GM23338 (cell line): ENCODE results near the gene CUEDC1. TPM values are rescaled to one million over a fixed set of nuclear protein-coding genes. Genes with fewer than 3 reads are reported as not detected.

Experiments used
- ATAC-seq: fragments of 200-7000 bp; cut with Tn5 transposase; 3 replicates; pipeline ENCODE4 v1.9.1; 2020
- DNase-seq: peaks from one replicate; pipeline ENCODE4 v3.0.0-alpha.2; 2015; ENCODE audit warnings: low spot score
- H2AFZ ChIP-seq: fragments of 200-600 bp; sonication (generic); 2 replicates; pipeline ENCODE4 v1.8.0; 2016; ENCODE audit warnings: antibody characterized with exemption, mild to moderate bottlenecking, moderate library complexity
- H3F3A ChIP-seq: fragments of 200-600 bp; sonication (generic); replicated peaks from 2 replicates; pipeline ENCODE4 v1.8.0; 2017; ENCODE audit warnings: antibody characterized with exemption, mixed run types, low read depth
- H3K27ac ChIP-seq: fragments of 200-600 bp; sonication (generic); 2 replicates; pipeline ENCODE4 v1.6.1; 2016; ENCODE audit warnings: low read depth
- H3K27me3 ChIP-seq: fragments of 200-600 bp; sonication (generic); 2 replicates; pipeline ENCODE4 v1.8.0; 2016; ENCODE audit warnings: mild to moderate bottlenecking, mixed run types, moderate library complexity; ENCODE audit not compliant: insufficient read depth
- H3K36me3 ChIP-seq: fragments of 200-600 bp; sonication (generic); 2 replicates; pipeline ENCODE4 v1.8.0; 2016; ENCODE audit warnings: mild to moderate bottlenecking; ENCODE audit not compliant: insufficient read depth
- H3K4me1 ChIP-seq: fragments of 200-600 bp; sonication (generic); 2 replicates; pipeline ENCODE4 v1.8.0; 2016; ENCODE audit warnings: mild to moderate bottlenecking, moderate library complexity; ENCODE audit not compliant: insufficient read depth
- H3K4me2 ChIP-seq: fragments of 200-600 bp; sonication (generic); 2 replicates; pipeline ENCODE4 v1.7.1; 2017; ENCODE audit warnings: mixed run types
- H3K4me3 ChIP-seq: fragments of 200-600 bp; sonication (generic); 2 replicates; pipeline ENCODE4 v1.6.1; 2016; ENCODE audit warnings: mixed run types
- H3K79me2 ChIP-seq: fragments of 200-600 bp; sonication (generic); replicated peaks from 2 replicates; pipeline ENCODE4 v1.8.0; 2017; ENCODE audit warnings: mild to moderate bottlenecking; ENCODE audit not compliant: insufficient read depth
- H3K9me2 ChIP-seq: fragments of 200-600 bp; sonication (generic); 2 replicates; pipeline ENCODE4 v1.8.0; 2017; ENCODE audit not compliant: insufficient read depth
- H4K20me1 ChIP-seq: fragments of 200-600 bp; sonication (generic); replicated peaks from 2 replicates; pipeline ENCODE4 v1.8.0; 2017; ENCODE audit warnings: mild to moderate bottlenecking; ENCODE audit not compliant: insufficient read depth
- H3K27ac Mint-ChIP-seq: 2 replicates; pipeline ENCODE4 v1.8.0; 2020; ENCODE audit warnings: inconsistent platforms, mild to moderate bottlenecking, moderate library complexity, mixed read lengths
- H3K27me3 Mint-ChIP-seq: 3 replicates; pipeline ENCODE4 v1.8.0; 2022; ENCODE audit warnings: low read depth, mild to moderate bottlenecking, moderate library complexity, mixed read lengths, inconsistent platforms; ENCODE audit not compliant: insufficient read depth, poor library complexity
- H3K36me3 Mint-ChIP-seq: 3 replicates; pipeline ENCODE4 v1.8.0; 2021; ENCODE audit warnings: low read depth, mild to moderate bottlenecking, inconsistent platforms, moderate library complexity, mixed read lengths
- H3K4me1 Mint-ChIP-seq: 3 replicates; pipeline ENCODE4 v1.8.0; 2020; ENCODE audit warnings: mild to moderate bottlenecking, inconsistent platforms, mixed read lengths
- H3K4me3 Mint-ChIP-seq: 3 replicates; pipeline ENCODE4 v1.8.0; 2021; ENCODE audit warnings: moderate library complexity, mild to moderate bottlenecking, inconsistent platforms, mixed read lengths
- H3K9me3 Mint-ChIP-seq: 3 replicates; pipeline ENCODE4 v1.8.0; 2020; ENCODE audit warnings: moderate library complexity, mild to moderate bottlenecking, inconsistent platforms, mixed read lengths
- CREB1 ChIP-seq: fragments of 250-450 bp; sonication (Bioruptor Pico); IDR thresholded peaks from 2 replicates; pipeline ENCODE4 v1.5.0; 2020; ENCODE audit warnings: low read depth, mild to moderate bottlenecking, moderate library complexity
- CTCF ChIP-seq, 2 experiments: fragments of 200-600 bp in 1 of 2; sonication (generic) in 1 of 2; conservative IDR thresholded peaks; 2 replicates each; pipeline versions ENCODE4 v1.5.1 to v1.6.1; 2016 to 2017; ENCODE audit warnings: antibody characterized with exemption in 2 of 2, low read depth in 2 of 2, mild to moderate bottlenecking in 2 of 2, moderate library complexity in 1 of 2
- ETS1 ChIP-seq: IDR thresholded peaks from 2 replicates; pipeline ENCODE4 v1.6.1; 2016; ENCODE audit warnings: antibody characterized with exemption
- EZH2 ChIP-seq: fragments of 200-600 bp; sonication (generic); IDR thresholded peaks from one replicate; pipeline ENCODE4 v1.8.0; 2017; ENCODE audit warnings: antibody characterized with exemption, mild to moderate bottlenecking, low read depth; ENCODE audit not compliant: unreplicated experiment
- EZH2phosphoT487 ChIP-seq: fragments of 200-600 bp; sonication (generic); IDR thresholded peaks from one replicate; pipeline ENCODE4 v1.8.1; 2018; ENCODE audit warnings: antibody characterized with exemption; ENCODE audit not compliant: unreplicated experiment
- JUNB ChIP-seq: IDR thresholded peaks from one replicate; pipeline ENCODE4 v1.6.1; 2016; ENCODE audit warnings: antibody characterized with exemption; ENCODE audit not compliant: unreplicated experiment
- NANOG ChIP-seq: IDR thresholded peaks from 2 replicates; pipeline ENCODE4 v1.6.1; 2016; ENCODE audit warnings: antibody characterized with exemption, borderline replicate concordance
- POLR2AphosphoS5 ChIP-seq: IDR thresholded peaks from 2 replicates; pipeline ENCODE4 v1.6.1; 2016; ENCODE audit warnings: antibody characterized with exemption, low read depth
- REST ChIP-seq: IDR thresholded peaks from one replicate; pipeline ENCODE4 v1.6.1; 2018; ENCODE audit warnings: antibody characterized with exemption; ENCODE audit not compliant: unreplicated experiment
- ZNF114 ChIP-seq: fragments of 250-450 bp; sonication (Bioruptor Pico); IDR thresholded peaks from 2 replicates; pipeline ENCODE4 v1.5.0; 2020; ENCODE audit warnings: mild to moderate bottlenecking, moderate library complexity
- ZNF331 ChIP-seq: fragments of 250-450 bp; sonication (Bioruptor Pico); IDR thresholded peaks from 2 replicates; pipeline ENCODE4 v1.5.0; 2020; ENCODE audit warnings: low read depth, mild to moderate bottlenecking, moderate library complexity
- ZNF462 ChIP-seq: fragments of 250-450 bp; sonication (Bioruptor Pico); IDR thresholded peaks from 2 replicates; pipeline ENCODE4 v1.5.0; 2020; ENCODE audit warnings: mild to moderate bottlenecking, moderate library complexity
- polyA plus RNA-seq: library from polyadenylated mRNA; unstranded; fragments of >200 nt; fragmentation: Nextera tagmentation; extraction: Ambion mirVana; gene quantifications from 2 replicates; pipeline ENCODE4 v1.2.1, GENCODE V29; 2016
- total RNA-seq: library from RNA; depleted of rRNA; stranded (reverse); fragments of >200 nt; shearing (Covaris generic); gene quantifications from 2 replicates; pipeline ENCODE4 v1.2.3, GENCODE V29; 2014

The CUEDC1 gene
- total and polyA plus RNA-seq, 2 experiments from 2014 or later, result 3.0 to 7.7 TPM

- ATAC-seq (no peak), DNase-seq (no peak)
- Histone ChIP-seq H3F3A (0 out of 2 replicates have a peak, but pooled peaks cover 7% of the 10 kb centered on the region), H3K4me1 (peaks cover 10% of the 10 kb centered on the region), H3K36me3 (no peaks in the 10 kb centered on the region), H3K27ac (no peak overlapping the region), H4K20me1 (no peaks in the 10 kb centered on the region), H3K27me3 (no peaks in the 10 kb centered on the region), H2AFZ (no peak overlapping the region), H3K79me2 (no peaks in the 10 kb centered on the region), H3K9me2 (no peaks in the 10 kb centered on the region), H3K4me2 (no peak overlapping the region), H3K4me3 (no peak overlapping the region)
- no peak overlapping the region for H3K27ac Mint-ChIP-seq
- no peak for TF ChIP-seq EZH2phosphoT487
- TF ChIP-seq REST, result no peak
- TF ChIP-seq ZNF462 (CRISPR knock-in tag), result no peak
- no peak for TF ChIP-seq ZNF114 (CRISPR knock-in tag)
- no peak for TF ChIP-seq EZH2
- no peak for TF ChIP-seq NANOG
- TF ChIP-seq POLR2AphosphoS5, result no peak
- no peak for TF ChIP-seq ETS1
- TF ChIP-seq ZNF331, result no peak
- no peak for TF ChIP-seq CREB1
- TF ChIP-seq JUNB, result no peak
- no peak for TF ChIP-seq CTCF (conservative IDR thresholded peaks at IDR 0.05; ENCODE audit: low read depth in 2 of 2)
- H3K27me3 Mint-ChIP-seq, result peaks cover 9% of the 10 kb centered on the region
- H3K36me3 Mint-ChIP-seq, result no peaks in the 10 kb centered on the region
- H3K4me1 Mint-ChIP-seq, result peaks cover 32% of the 10 kb centered on the region
- no peak overlapping the region for H3K4me3 Mint-ChIP-seq
- no peaks in the 10 kb centered on the region for H3K9me3 Mint-ChIP-seq
These were observed 11.6 kb downstream of the CUEDC1 start for GRCh38 chr17:57943645-57944044.
